ENCODE measurements around the gene FCSK.
"Not testable (repeated sequence)": the region's sequence is repeated elsewhere in the genome, so short reads cannot be mapped to it uniquely, and the experiment has no call there.

FCSK gene

DNA sequence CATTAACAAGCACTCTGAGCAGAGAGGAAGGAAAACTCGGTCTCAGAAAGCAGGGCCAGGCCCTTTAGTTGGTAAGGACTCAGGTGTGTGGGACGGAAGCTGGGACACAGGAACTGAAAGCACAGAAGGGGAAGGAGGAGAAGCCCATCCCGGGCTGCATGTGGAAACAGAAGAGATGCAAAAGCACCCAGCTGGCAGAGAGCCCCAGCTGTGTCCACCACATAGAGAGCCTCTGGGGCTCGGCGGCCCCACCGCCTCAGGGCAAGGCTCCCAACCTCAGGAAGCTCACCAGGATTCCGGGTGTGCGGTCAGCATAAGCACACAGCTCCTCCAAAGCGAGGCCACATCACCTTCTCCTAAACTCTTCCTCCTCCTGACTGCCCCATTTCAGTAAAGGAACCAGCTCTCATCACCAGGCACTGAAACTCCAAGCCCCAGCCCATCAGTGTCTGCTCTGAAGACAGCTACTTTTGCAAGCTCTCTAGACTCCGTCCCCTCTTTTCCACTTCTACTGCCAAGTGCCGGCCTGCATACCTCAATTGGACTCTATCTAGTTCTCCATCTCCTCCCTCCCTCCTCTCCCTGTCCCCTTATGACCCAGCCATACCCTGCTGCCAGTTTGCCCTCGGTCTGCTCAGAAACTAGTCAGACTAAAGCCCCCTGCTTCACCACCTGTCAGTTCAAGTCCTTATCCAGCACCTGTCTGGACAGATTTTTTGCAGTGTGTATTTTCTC lies 21.5 kb upstream of the FCSK start:
- DNase-seq, result no peak

DNA sequence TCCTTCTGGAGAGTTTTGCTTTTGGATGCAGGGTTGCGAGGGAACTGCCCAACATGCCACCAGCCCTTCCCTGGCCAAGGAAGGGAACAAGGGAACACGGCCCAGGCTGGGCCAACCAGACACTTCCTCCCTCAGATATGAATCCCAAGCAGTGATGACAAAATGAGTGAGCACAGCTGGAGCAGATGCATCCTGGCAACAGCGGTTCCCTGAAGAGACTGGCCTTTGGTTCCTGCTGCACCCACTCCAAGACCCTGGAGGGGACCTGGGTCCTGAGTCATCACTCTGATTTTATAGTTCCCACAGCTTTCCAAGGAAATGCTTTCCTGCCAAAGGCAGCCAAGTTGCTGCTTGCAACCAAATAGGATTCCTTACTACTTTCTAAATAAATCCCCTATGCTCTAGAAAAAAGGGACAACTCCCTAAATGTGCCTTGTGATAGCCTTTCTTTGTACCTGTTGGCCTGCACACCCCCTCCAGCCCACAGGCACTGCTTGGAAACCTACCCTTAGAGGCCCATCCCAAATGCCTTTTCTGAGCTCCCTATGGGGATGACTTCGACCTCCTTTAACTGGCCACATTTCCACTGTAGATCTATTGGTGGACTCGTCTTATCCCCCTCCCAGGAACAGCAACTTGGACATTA lies 20.8 kb upstream of the FCSK start:
- DNase-seq, result no peak

DNA sequence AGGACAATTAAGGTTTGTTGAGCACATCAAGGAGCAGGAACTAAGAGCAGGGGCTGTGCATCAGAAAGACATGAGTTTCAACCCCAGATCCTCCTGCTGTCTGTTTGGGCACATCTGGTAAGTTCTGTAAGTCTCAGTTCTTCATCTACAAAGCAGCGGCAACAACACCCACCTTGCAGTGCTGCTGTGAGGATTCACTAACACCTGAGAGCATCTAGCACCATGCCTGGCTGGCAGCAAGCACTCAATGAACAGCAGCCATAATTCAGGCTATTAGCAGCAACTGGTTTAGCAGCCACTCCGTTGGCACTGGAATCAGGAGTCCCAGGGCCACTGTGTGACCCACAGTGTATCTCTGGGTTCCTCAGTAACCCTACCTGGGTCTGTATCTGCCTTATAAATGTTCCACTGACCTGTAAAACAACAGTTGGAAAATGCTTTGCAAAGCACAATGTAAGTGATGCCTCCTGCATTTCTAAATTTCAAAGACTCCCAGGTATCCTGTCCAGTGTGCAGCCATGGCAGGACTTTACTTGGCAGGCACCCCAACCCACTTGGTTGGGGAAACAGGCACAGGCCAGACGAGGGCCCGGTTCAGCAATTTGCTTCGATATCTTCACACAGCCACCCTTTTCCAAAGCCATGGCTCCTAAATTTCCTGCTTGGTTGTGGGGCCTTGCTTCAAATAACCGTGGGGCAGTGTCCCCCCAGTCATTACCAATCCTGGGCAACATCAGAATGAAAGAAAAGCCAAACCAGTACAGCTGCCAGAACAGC lies 19.7 kb upstream of the FCSK start:
- no peak for DNase-seq

DNA sequence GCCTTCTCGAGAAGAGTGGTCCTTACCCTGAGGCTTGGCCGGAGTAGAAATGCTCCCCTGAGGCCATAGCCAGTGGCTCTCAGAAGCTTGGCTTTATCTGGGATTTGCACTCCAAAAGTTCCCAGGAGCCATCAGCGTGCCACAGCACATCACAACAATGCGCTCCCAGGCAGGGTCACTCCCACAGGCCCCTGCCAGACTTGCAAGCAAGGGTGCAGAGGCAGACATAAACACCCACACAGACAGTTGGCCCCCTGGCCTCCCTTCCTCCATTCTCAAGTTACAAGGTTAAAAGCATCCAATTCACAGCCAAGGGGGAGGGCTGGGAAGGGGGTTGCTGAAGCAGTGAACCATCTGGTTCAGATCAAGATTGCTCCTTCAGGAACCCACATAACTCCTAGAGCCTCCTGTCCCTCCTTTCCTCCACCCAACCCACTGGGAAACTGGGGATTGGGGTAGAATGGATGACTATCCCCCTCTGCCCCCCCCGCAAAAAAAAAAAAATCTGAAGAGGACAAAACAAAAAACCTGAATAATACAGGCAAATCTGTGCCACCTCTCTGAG lies 17.3 kb upstream of the FCSK start:
- peak; percentile 4 to 28 (median 11) for DNase-seq

DNA sequence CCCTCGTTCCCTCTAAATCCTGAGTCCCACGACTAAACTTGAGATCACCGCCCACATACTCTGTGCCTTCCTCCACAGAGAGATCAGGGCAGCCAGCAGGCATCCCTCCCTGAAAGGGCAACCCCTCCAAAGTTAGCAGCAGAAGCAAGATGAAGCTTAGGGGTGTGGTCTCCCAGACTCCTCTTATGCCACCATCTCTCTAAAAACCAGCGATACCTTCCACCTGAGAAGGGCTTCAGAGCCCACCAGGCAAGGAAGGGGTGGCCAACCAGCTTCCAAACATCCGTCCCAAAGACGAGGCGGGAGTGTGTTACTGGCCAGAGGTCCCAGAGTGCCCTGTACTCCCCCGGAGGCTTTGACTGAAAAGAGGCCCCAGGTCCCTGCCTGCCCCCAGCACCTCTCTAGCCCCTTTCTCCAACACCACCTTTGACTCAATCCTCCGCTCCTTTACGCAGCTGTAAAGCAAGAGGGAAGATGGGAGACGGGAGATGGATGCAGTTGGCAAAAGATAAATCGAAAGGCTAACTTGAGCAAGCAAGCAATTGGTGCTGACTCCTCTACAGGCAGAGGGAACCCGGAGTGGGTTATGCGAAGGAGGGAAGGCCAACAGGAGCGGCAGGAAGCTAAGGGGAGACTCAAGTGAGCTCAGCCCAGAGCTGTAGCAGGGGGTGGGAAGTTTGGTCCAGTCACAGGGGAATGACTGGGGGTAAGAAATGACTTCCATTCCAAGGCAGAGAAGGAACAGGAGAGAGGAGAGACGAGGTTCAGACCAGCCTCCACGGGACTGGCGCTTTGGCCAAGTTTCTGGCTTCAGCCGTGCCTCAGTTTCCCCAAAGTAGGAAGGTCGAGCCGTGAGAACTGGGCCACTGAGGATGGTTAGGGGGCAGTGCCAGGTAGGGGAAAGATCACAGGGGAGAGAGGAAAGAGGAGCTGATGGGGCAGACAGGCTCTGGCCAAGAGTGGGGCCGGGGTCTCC lies 16.5 kb upstream of the FCSK start:
- DNase-seq, result peak in 1 of 3 experiments; percentile 27

DNA sequence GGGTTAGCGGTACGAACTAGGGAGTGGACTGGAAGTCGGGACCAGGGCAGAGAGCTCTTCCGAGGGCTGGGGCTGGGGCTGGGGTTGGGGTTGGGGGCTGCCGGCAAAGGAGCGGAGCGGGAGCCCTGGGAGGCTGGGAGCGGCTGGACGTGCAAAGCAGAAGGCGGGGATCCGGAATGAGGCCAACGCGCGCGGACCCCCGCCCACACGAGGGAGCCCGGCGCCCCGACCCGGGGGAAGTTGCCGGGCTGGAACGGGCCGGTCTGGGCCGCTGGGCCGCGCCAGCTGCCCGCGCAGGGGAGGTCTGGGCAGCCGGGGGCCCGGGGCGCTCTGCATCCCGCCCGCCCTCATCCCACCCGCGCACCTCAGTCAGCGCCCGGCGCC lies 15.8 kb upstream of the FCSK start:
- DNase-seq, result peak in 1 of 3 experiments; percentile 47

DNA sequence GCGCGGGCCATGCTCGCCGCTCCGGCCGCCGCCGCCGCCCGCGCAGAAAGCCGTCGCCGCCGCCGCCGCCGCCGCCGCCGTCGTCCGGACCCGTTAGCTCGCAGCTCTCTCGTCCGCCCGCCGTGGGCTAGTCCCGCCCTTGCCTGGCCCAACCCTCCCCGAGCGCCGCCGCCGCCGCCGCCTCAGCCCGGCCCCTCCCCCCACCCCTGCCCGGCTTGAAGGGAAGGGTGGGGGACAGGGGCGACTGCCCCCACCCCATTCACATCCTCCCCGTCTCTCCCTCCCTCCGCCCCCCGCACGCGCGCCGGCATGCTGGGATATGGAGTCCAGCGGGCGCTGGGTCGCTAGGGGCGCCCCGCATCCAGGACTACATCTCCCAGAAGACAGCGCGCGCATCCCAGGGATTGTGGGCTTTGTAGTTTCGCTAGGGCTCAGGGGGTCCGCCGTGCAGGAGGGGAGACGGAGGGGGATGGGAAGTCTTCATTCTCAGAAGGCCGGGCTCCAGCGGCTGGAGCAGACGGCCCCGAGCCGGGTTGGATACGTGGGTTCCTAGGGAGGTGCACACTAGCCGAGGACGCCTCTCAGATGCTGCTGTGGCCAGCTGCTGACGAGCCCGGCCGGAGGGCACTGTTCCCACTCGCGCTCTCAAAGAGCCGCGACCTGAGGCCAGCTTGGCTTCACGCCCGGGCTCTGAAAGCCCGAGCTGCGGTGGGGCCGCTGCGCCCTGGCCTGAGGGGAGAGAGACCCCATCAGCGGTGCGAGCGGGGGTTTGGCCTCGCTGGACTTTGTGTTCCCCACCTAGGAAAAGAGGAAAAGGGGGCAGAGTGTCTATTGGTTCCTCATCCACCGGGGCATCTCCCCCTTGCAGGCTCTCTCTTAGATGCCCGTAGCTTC lies 15.2 kb upstream of the FCSK start, which contains the start of gene ST3GAL2:
ST3GAL2 (minus strand) TSS at position 132 of the 894 bp plus-strand sequence. CDS start 40,570 bp downstream, outside the sequence.
- peak; percentile 81 to 96 (median 92) for DNase-seq

DNA sequence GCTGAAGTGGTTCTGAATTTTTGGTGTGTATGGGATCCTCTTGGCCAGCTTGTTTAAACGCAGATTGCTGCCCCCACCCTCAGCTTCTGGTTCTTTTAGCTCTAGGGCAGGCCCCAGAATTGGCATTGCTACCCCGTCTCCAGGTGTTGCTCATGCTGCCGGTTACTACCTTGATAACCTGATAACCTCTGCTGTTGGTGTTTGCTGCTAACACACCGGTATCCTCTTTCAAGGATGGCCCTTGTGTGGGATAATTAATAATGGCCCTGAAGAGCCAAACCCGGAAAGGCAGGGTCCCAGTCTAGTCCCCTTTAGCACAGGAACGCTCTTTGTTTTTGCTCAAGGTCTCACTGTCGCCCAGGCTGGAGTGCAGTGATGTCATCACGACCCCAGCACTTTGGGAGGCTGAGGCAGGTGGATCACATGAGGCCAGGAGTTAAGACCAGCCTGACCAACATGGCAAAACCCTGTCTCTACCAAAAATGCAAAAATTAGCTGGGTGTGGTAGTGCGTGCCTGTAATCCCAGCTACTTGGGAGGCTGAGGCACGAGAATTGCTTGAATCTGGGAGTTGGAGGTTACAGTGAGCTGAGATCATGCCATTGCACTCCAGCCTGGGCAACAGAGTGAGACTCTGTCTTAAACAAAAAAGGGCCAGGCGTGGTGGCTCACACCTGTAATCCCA lies 14.2 kb upstream of the FCSK start:
- peak in 1 of 3 experiments; percentile 32 for DNase-seq

DNA sequence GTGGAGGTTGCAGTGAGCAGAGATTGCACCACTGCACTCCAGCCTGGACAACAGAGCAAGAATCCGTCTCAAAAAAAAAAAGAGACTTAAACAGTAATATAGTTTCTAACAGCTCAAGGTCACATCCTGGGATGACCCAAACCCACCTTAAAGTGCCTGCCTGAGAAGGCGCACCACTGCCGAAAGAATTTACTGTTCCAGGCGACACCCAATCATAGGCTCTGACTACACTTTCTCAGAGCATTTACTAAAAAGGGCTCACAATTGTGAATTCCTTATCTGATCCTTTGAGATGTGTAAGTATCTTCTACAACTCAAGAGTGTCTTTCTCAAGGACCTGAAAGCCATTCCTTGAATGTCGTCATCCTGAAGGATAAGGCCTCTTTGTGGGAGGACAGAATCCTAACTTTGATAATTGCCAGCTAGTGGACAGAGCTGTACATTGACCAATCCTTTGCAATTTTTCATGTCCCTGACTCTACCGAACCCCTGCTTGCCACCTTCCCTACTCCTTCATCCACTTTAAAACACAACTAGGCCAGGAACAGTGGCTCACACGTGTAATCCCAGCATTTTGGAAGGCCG lies 12.9 kb upstream of the FCSK start:
- DNase-seq, result no peak

DNA sequence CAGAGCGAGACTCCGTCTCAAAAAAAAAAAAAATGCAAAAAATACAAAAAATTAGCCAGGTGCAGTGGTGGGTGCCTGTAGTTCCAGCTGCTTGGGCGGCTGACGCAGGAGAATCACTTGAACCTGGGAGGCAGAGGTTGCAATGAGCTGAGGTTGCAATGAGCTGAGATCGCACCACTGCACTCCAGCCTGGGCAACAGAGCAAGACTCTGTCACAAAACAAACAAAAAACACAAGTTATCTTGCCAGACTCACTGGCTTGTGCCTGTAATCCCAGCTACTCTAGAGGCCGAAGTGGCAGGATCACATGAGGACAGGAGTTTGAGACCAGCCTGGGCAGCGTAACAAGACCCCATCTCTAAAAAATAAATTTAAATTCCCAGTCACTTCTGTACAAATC lies 12.1 kb upstream of the FCSK start:
- no peak for DNase-seq

DNA sequence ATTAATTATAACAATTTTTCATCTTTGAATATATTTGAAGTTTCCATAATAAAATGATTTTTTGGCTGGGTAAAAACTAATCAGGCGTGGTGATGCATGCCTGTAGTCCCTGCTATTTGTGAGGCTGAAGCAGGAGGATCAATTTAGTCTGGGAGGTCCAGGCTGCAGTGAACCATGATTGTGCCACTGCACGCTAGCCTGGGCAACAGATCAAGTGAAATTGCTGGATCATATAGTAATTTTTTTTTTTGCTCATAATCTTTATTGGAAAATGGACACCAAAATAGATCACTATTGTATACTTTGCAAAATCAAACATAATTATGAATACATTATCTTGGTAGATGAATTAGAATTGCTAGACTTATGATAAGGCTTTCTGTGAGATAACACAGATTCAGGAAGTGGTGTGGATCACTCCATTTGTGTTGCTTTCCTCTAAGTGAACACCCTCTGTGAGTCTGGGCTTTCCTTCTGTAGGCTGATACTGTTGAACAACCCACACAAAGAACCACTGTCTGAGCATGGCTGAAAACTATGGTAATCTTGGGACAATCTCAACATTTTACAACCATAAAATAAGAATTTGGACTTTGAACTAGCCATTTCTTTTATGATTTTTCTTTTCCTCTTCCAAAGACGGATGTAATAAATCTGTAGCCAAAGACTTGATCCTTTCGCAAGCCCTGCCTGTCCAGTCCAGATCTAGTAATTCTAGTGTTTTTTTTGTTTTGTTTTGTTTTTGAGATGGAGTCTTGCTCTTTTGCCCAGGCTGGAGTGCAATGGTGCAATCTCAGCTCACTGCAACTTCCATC lies 9.9 kb upstream of the FCSK start:
- no peak for DNase-seq

DNA sequence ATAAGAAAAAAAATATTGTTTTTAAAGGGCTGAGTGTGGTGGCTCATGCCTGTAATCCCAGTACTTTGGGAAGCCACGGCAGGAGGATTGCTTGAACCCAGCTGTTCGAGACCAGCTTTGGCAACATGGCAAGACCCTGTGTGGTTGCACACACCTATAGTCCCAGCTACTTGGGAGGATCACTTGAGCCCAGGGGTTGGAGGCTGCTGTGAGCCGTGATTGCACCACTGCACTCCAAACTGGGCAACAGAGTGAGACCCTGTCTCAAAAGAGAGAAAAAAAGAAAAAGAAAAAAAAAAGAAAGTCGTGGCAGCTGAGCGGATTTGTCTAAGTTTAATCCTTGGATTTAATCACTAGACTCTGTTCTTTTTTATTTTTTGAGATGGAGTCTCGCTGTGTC lies 6.3 kb upstream of the FCSK start:
- DNase-seq, result no peak

DNA sequence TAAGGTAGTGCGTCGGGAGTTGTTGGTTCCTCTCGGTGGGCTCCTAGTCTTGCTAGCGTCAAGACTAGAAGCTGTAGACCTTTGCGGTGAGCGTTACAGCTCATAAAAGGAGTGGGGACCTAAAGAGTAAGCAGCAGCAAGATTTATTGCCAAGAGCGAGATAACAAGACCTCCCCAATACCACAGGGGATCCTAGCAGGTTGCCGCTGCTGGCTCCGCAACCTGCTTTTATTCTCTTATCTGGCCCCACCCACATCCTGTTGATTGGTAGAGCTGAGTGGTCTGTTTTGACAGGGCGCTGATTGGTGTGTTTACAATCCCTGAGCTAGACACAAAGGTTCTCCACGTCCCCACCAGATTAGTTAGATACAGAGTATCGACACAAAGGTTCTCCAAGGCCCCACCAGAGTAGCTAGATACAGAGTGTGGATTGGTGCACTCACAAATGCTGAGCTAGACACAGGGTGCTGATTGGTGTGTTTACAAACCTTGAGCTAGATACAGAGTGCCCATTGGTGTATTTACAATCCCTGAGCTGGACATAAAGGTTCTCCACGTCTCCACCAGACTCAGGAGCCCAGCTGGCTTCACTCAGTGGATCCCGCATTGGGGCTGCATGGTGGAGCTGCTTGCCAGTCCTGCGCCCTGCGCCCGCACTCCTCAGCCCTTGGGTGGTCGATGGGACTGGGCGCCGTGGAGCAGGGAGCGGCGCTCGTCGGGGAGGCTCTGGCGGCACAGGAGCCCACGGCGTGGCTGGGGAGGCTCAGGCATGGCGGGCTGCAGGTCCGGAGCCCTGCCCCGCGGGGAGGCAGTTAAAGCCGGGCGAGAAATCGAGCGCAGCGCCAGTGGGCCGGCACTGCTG lies 4.0 kb upstream of the FCSK start:
- not testable (repeated sequence) for DNase-seq

DNA sequence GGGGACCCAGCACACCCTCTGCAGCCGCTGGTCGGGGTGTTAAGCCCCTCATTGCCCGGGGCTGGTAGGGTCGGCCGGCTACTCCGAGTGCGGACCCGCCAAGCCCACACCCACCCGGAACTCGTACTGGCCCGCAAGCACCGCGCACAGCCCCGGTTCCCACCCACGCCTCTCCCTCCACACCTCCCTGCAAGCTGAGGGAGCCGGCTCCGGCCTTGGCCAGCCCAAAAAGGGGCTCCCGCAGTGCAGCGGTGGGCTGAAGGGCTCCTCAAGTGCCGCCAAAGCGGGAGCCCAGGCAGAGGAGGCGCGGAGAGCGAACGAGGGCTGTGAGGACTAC lies 3.4 kb upstream of the FCSK start:
- not testable (repeated sequence) for DNase-seq

DNA sequence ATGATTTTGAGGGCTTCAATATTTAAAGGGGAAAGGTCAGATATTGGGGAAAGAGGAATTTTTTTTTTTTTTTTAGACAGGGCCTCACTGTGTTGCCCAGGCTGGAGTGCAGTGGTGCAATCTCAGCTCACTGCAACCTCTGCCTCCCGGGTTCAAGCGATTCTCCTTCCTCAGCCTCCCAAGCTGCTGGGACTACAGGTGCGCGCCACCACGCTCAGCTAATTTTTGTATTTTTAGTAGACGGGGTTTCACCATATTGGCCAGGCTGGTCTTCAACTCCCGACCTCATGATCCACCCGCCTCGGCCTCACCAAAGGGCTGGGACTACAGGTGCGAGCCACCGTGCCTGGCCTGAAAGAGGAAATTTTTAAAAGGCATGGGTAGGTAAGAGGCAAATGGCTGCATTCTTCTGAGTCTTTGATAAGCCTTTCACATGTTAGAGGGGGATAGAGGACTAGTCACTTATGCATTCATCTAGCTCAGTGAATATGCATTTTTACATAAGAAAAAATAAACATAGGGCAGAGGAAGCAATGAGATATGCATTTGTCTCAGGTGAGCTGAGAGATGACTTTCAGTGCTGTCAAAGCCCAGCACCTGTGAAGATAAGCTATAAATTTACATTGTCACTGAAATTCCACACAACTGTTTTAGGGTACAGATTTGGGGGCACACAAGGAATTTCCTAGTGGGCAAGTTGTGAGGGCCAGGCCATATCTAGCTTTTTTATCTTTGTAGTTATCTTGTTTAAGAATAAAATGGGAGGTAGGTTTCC lies 1.1 kb upstream of the FCSK start:
- DNase-seq, result no peak

DNA sequence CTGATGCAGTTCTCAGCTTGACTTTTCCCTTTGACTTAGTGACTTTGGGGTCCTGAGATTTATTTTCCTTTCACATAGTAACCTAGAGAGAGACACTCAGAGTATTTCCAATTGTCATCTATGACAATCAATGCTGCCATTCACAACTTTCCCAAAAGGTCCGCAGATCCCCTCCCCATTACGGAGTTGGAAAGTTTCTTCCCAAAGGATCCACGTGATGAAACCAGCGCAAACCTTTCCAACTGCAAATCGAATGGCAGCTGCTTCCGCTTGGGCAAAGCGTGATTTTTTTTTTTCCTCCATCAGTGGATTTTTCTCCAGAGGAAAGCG lies 538 bp upstream of the FCSK start:
- DNase-seq, result peak in 1 of 3 experiments; percentile 42

DNA sequence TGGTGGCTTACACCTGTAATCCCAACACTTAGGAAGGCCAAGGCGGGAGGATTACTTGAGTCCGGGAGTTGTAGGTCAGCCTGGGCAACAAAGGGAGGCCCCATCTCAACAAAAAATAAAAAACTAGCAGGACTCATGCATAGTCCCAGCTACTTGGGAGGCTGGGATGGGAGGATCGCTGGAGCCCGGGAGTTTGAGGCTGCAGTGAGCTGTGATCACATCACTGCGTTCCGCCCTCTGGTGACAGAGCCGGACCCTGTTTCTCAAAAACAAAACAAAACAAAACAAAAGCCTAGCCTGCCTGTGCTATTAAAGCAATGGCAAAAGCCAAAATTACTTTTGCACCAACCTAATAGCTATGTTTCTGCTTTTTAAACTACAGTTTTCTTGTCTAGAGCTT lies 1.5 kb downstream of the FCSK start:
- no peak for DNase-seq
